WTC11 (cell line): Measurements from ENCODE around the gene MRPS27. TPM values are rescaled to one million over a fixed set of nuclear protein-coding genes. Genes with fewer than 3 reads are reported as not detected.

Source experiments
- ATAC-seq: fragments of 200-7000 bp; cut with Tn5 transposase; 2 replicates; pipeline ENCODE4 v1.10.0; 2021; ENCODE audit warnings: mild to moderate bottlenecking, moderate library complexity
- CTCF ChIA-PET: fragments of 300-600 bp; sonication (Branson Sonifier 250); formaldehyde crosslinking; loops from one replicate; lab custom pipeline; 2021; ENCODE audit warnings: antibody characterized with exemption; lab: Charles Lee
- POLR2A ChIA-PET: fragments of 350-600 bp; sonication (Branson Sonifier 250); formaldehyde crosslinking; loops from one replicate; lab custom pipeline; 2021; ENCODE audit warnings: antibody characterized with exemption; lab: Charles Lee
- DNase-seq: peaks from one replicate; pipeline ENCODE4 v3.0.0; 2021; ENCODE audit warnings: low spot score
- H3K27ac Mint-ChIP-seq: 2 replicates; pipeline ENCODE4 v1.8.0; 2021; ENCODE audit warnings: mixed read lengths
- H3K27me3 Mint-ChIP-seq: 2 replicates; pipeline ENCODE4 v1.8.0; 2021; ENCODE audit warnings: low read depth, mild to moderate bottlenecking, moderate library complexity, mixed read lengths
- H3K36me3 Mint-ChIP-seq: 2 replicates; pipeline ENCODE4 v1.8.0; 2021; ENCODE audit warnings: mixed read lengths
- H3K4me1 Mint-ChIP-seq: 2 replicates; pipeline ENCODE4 v1.8.0; 2022; ENCODE audit warnings: mixed read lengths
- H3K4me3 Mint-ChIP-seq: 2 replicates; pipeline ENCODE4 v1.8.0; 2021; ENCODE audit warnings: mild to moderate bottlenecking, moderate library complexity, mixed read lengths
- H3K9me3 Mint-ChIP-seq: 2 replicates; pipeline ENCODE4 v1.8.0; 2021; ENCODE audit warnings: mixed read lengths
- AFF4 ChIP-seq: sonication (generic); formaldehyde crosslinking; IDR thresholded peaks from 2 replicates; pipeline ENCODE4 v1.8.1; 2023; ENCODE audit warnings: mild to moderate bottlenecking, missing genetic modification reagents, borderline replicate concordance
- CBFB ChIP-seq: sonication (generic); formaldehyde crosslinking; IDR thresholded peaks from 2 replicates; pipeline ENCODE4 v1.8.1; 2022; ENCODE audit warnings: mild to moderate bottlenecking, low read depth, missing genetic modification reagents
- CREB1 ChIP-seq: sonication (generic); formaldehyde crosslinking; IDR thresholded peaks from 2 replicates; pipeline ENCODE4 v1.8.0; 2023; ENCODE audit warnings: mild to moderate bottlenecking, missing genetic modification reagents
- CTCF ChIP-seq: fragments of 200-600 bp; IDR thresholded peaks from 2 replicates; pipeline ENCODE4 v1.8.0; 2022; ENCODE audit warnings: antibody characterized with exemption
- E2F4 ChIP-seq: sonication (generic); formaldehyde crosslinking; IDR thresholded peaks from 2 replicates; pipeline ENCODE4 v1.8.1; 2022; ENCODE audit warnings: low read depth, mild to moderate bottlenecking, moderate library complexity, missing genetic modification reagents, borderline replicate concordance
- HMGXB4 ChIP-seq: sonication (generic); formaldehyde crosslinking; IDR thresholded peaks from 2 replicates; pipeline ENCODE4 v1.8.1; 2023; ENCODE audit warnings: mild to moderate bottlenecking, moderate library complexity, missing genetic modification reagents
- MLX ChIP-seq: sonication (generic); formaldehyde crosslinking; IDR thresholded peaks from 2 replicates; pipeline ENCODE4 v1.8.1; 2023; ENCODE audit warnings: mild to moderate bottlenecking, missing genetic modification reagents, moderate library complexity
- MXD4 ChIP-seq: fragments of 250-450 bp; sonication (Bioruptor Pico); IDR thresholded peaks from 2 replicates; pipeline ENCODE4 v1.8.0; 2021; ENCODE audit warnings: mild to moderate bottlenecking, moderate library complexity, borderline replicate concordance
- MYBL2 ChIP-seq: sonication (generic); formaldehyde crosslinking; IDR thresholded peaks from 2 replicates; pipeline ENCODE4 v1.8.1; 2023; ENCODE audit warnings: mild to moderate bottlenecking, moderate library complexity, missing genetic modification reagents
- NFE2L1 ChIP-seq: sonication (generic); formaldehyde crosslinking; IDR thresholded peaks from 2 replicates; pipeline ENCODE4 v1.8.1; 2023; ENCODE audit warnings: missing genetic modification reagents
- NFYB ChIP-seq: sonication (generic); formaldehyde crosslinking; conservative IDR thresholded peaks from 2 replicates; pipeline ENCODE4 v1.8.0; 2022; ENCODE audit warnings: low read depth, missing genetic modification reagents
- NR1H2 ChIP-seq: sonication (generic); formaldehyde crosslinking; IDR thresholded peaks from 2 replicates; pipeline ENCODE4 v1.9.0; 2021; ENCODE audit warnings: mild to moderate bottlenecking, moderate library complexity, missing genetic modification reagents
- NR3C1 ChIP-seq: sonication (generic); formaldehyde crosslinking; conservative IDR thresholded peaks from 2 replicates; pipeline ENCODE4 v1.8.1; 2023; ENCODE audit warnings: low read depth, mild to moderate bottlenecking, missing genetic modification reagents
- PRDM15 ChIP-seq: sonication (generic); formaldehyde crosslinking; IDR thresholded peaks from 2 replicates; pipeline ENCODE4 v1.8.0; 2022; ENCODE audit warnings: missing genetic modification reagents
- RORB ChIP-seq: fragments of 250-450 bp; sonication (Bioruptor Pico); IDR thresholded peaks from 2 replicates; pipeline ENCODE4 v1.9.0; 2021; ENCODE audit warnings: mild to moderate bottlenecking
- TCF7 ChIP-seq: sonication (generic); formaldehyde crosslinking; IDR thresholded peaks from 2 replicates; pipeline ENCODE4 v1.8.0; 2022; ENCODE audit warnings: mild to moderate bottlenecking, low read depth, missing genetic modification reagents, moderate library complexity
- TEAD4 ChIP-seq: sonication (generic); formaldehyde crosslinking; IDR thresholded peaks from 2 replicates; pipeline ENCODE4 v1.8.0; 2022; ENCODE audit warnings: mild to moderate bottlenecking, missing genetic modification reagents
- TP53 ChIP-seq: sonication (generic); formaldehyde crosslinking; IDR thresholded peaks from 2 replicates; pipeline ENCODE4 v1.8.1; 2023; ENCODE audit warnings: mild to moderate bottlenecking, missing genetic modification reagents
- ZNF416 ChIP-seq: fragments of 250-450 bp; sonication (Bioruptor Pico); IDR thresholded peaks from 2 replicates; pipeline ENCODE4 v1.9.0; 2021; ENCODE audit warnings: mild to moderate bottlenecking, inconsistent platforms
- total RNA-seq: library from RNA; stranded (reverse); gene quantifications from 3 replicates; pipeline ENCODE4 v1.2.3, GENCODE V29; 2021

Gene MRPS27
- total RNA-seq, 1 experiment from 2014 or later: 80.1 TPM

GRCh38 chr5:72338689-72339209 lies 18.7 kb upstream of the MRPS27 start:
- TF ChIP-seq MXD4 (CRISPR knock-in tag) (no peak), AFF4 (CRISPR knock-in tag) (no peak), NFE2L1 (no peak), TCF7 (CRISPR knock-in tag) (no peak)
- no peaks in the 10 kb centered on the region for H3K27me3 Mint-ChIP-seq
- H3K4me3 Mint-ChIP-seq: no peak overlapping the region
- ATAC-seq: no peak
- H3K27ac Mint-ChIP-seq: no peak overlapping the region
- 0 out of 2 replicates have a peak, but pooled peaks cover 2% of the 10 kb centered on the region for H3K4me1 Mint-ChIP-seq
- peaks cover 3% of the 10 kb centered on the region for H3K9me3 Mint-ChIP-seq
- CTCF ChIA-PET: interaction anchor here (0.8 kb wide), 1 partner anchor 18 kb away, joined by 3 read pairs; no protein-coding TSS in a partner anchor
- POLR2A ChIA-PET: no interaction called here
- peaks cover 23% of the 10 kb centered on the region for H3K36me3 Mint-ChIP-seq
- DNase-seq: no peak

- Mint-ChIP-seq H3K27ac (no peak overlapping the region), H3K9me3 (no peaks in the 10 kb centered on the region), H3K27me3 (no peaks in the 10 kb centered on the region), H3K4me1 (no peaks in the 10 kb centered on the region), H3K36me3 (peaks cover 16% of the 10 kb centered on the region), H3K4me3 (no peak overlapping the region)
- ATAC-seq: no peak
- CTCF ChIA-PET: no interaction called here
- POLR2A ChIA-PET: no interaction called here
- TF ChIP-seq PRDM15 (CRISPR knock-in tag) (no peak), MYBL2 (CRISPR knock-in tag) (no peak), RORB (no peak), NR3C1 (CRISPR knock-in tag) (no peak), HMGXB4 (CRISPR knock-in tag) (no peak), NR1H2 (CRISPR knock-in tag) (no peak), CREB1 (CRISPR knock-in tag) (no peak), NFYB (CRISPR knock-in tag) (no peak), ZNF416 (CRISPR knock-in tag) (no peak), CTCF (no peak), TP53 (CRISPR knock-in tag) (no peak), E2F4 (CRISPR knock-in tag) (no peak), MLX (no peak), MXD4 (CRISPR knock-in tag) (no peak), TEAD4 (no peak), CBFB (CRISPR knock-in tag) (no peak)
- DNase-seq: no peak
Observed at GRCh38 chr5:72337159-72337558, 17.1 kb upstream of the MRPS27 start.
